ENCODE results near the gene NKD1.

Gene NKD1

DNA sequence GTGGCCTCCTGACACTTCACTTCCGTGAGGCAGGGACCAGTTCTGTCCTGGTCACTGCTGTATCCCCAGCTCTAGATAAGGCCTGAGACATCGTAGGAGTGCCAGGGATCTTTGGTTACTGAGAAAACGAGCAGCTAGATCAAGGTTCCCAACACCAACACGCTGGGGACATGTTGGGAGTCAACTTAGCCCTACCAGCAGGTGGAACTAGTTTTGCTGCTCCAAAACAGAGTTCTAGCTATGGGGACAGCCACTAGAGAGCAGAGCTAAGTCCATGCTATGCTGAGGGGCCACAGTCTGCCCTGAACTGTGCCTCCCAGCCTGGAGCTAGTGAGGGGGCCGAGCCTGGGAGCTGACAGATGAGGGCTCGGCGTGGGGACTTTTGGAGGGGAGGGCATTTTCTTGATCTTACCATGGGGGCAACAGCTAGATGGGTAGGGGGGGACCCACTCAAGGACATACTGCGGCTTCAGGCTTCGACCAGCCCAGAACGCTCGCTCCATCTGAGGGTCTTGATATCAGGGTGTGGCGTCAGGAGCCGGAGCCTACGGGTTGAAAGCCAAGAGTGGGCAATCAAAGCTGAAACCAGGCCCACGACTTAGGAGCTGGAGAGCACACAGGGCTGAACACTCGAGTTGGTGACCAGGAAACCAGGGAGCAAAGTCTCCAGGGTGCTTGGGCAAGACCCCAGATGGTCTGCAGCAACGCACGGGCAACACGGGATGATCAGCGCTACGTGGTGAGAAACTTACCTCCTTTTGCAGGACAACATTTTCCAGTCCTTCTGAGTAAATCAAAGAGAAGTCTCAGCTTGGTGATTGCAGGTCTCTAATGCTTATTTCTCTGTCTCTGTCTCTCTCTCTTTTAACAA lies 119.5 kb downstream of the NKD1 start:
- H3K4me2 ChIP-seq (ENCODE audit: low read length, poor library complexity, severe bottlenecking) = no peak overlapping the region
- H2AK5ac ChIP-seq (ENCODE audit: low read length, severe bottlenecking) = no peak overlapping the region
- no peak overlapping the region for H2BK120ac ChIP-seq (ENCODE audit: low read depth, low read length)
- no peak overlapping the region for H3K27ac ChIP-seq (ENCODE audit: low read length, poor library complexity, severe bottlenecking)
- no peak overlapping the region for H3K14ac ChIP-seq (ENCODE audit: low read length in 2 of 2)
- no peak overlapping the region for H3K4ac ChIP-seq (ENCODE audit: low read depth in 1 of 2, low read length in 2 of 2)
- H3K27me3 ChIP-seq (ENCODE audit: control insufficient read depth in 1 of 2, insufficient read depth in 1 of 2, low read length in 2 of 2) = no peaks in the 10 kb centered on the region
- H2BK5ac ChIP-seq (ENCODE audit: low read depth, low read length, poor library complexity, severe bottlenecking) = no peak overlapping the region
- no peak overlapping the region for H2BK12ac ChIP-seq (ENCODE audit: low read length in 2 of 2)
- H3K4me1 ChIP-seq (ENCODE audit: control insufficient read depth, insufficient read depth, low read depth, low read length) = peaks cover 2% of the 10 kb centered on the region
- no peak overlapping the region for H4K91ac ChIP-seq (ENCODE audit: low read length)
- no peak overlapping the region for H3K4me3 ChIP-seq (ENCODE audit: insufficient read depth in 1 of 2, low read depth in 1 of 2, low read length in 2 of 2)
- DNase-seq = no peak
- H4K8ac ChIP-seq (ENCODE audit: low read length) = no peak overlapping the region
- H3K23ac ChIP-seq (ENCODE audit: low read length in 2 of 2) = no peak overlapping the region
- H3K9me3 ChIP-seq (ENCODE audit: control insufficient read depth, low read length) = peaks cover 13% of the 10 kb centered on the region
- H3K9ac ChIP-seq (ENCODE audit: low read length) = no peak overlapping the region
- H2AFZ ChIP-seq (ENCODE audit: low read depth, low read length) = no peak overlapping the region
- H3K18ac ChIP-seq (ENCODE audit: low read depth in 1 of 2, low read length in 2 of 2) = no peak overlapping the region
- no peaks in the 10 kb centered on the region for H3K79me1 ChIP-seq (replicated peaks; ENCODE audit: low read length, poor library complexity, severe bottlenecking)
- H2BK15ac ChIP-seq (ENCODE audit: low read depth, poor library complexity, severe bottlenecking) = no peak overlapping the region
- H3K36me3 ChIP-seq (ENCODE audit: control insufficient read depth in 1 of 2, insufficient read depth in 2 of 2, low read depth in 1 of 2, low read length in 2 of 2) = no peaks in the 10 kb centered on the region
- 87% methylated on average over 19 of the region's 21 CpGs for WGBS

DNA sequence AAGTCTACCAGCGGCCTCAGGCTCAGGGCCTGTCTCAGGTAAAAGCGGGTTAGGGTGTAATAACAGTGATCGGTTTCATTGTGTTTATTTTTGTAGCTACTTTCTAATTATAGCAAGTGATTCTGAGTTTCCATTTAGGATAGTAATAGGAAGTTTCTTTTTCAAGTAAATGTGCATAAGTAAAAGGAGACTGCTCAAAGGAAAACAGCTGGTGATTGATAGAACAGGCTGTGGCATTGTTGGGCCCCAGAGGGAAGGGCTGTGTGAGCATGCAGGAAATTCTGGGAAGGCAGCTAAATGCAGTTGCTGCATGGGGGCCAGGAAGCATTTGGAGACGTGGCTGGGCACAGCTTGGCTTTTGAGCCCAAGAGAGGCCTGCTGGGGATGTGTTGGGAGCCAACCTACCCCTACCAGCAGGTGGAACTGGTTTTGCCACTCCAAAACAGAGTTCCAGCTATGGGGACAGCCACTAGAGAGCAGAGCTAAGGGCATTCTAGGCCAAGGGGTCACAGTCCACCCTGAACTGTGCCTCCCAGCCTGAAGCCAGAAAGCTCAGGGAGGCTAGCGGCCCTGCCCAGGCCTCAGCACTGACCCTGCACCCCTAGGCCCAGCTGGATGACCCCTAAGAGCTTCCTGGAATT lies 120.3 kb downstream of the NKD1 start:
- Histone ChIP-seq H3K4me3 (ENCODE audit: insufficient read depth in 1 of 2, low read depth in 1 of 2, low read length in 2 of 2) (no peak overlapping the region), H2BK5ac (ENCODE audit: low read depth, low read length, poor library complexity, severe bottlenecking) (no peak overlapping the region), H3K23ac (ENCODE audit: low read length in 2 of 2) (no peak overlapping the region), H2AFZ (ENCODE audit: low read depth, low read length) (no peak overlapping the region), H2BK120ac (ENCODE audit: low read depth, low read length) (no peak overlapping the region), H3K27ac (ENCODE audit: low read length, poor library complexity, severe bottlenecking) (no peak overlapping the region), H4K8ac (ENCODE audit: low read length) (no peak overlapping the region), H2AK5ac (ENCODE audit: low read length, severe bottlenecking) (no peak overlapping the region), H3K27me3 (ENCODE audit: control insufficient read depth in 1 of 2, insufficient read depth in 1 of 2, low read length in 2 of 2) (no peaks in the 10 kb centered on the region), H3K79me1 (replicated peaks; ENCODE audit: low read length, poor library complexity, severe bottlenecking) (no peaks in the 10 kb centered on the region), H3K4me1 (ENCODE audit: control insufficient read depth, insufficient read depth, low read depth, low read length) (peaks cover 2% of the 10 kb centered on the region), H2BK15ac (ENCODE audit: low read depth, poor library complexity, severe bottlenecking) (no peak overlapping the region), H2BK12ac (ENCODE audit: low read length in 2 of 2) (no peak overlapping the region), H3K4ac (ENCODE audit: low read depth in 1 of 2, low read length in 2 of 2) (no peak overlapping the region), H4K91ac (ENCODE audit: low read length) (no peak overlapping the region), H3K9me3 (ENCODE audit: control insufficient read depth, low read length) (peaks cover 20% of the 10 kb centered on the region), H3K14ac (ENCODE audit: low read length in 2 of 2) (no peak overlapping the region), H3K9ac (ENCODE audit: low read length) (no peak overlapping the region), H3K18ac (ENCODE audit: low read depth in 1 of 2, low read length in 2 of 2) (no peak overlapping the region), H3K36me3 (ENCODE audit: control insufficient read depth in 1 of 2, insufficient read depth in 2 of 2, low read depth in 1 of 2, low read length in 2 of 2) (no peaks in the 10 kb centered on the region), H3K4me2 (ENCODE audit: low read length, poor library complexity, severe bottlenecking) (no peak overlapping the region)
- no peak for DNase-seq
- 61% methylated on average over 5 of the region's 5 CpGs for WGBS

DNA sequence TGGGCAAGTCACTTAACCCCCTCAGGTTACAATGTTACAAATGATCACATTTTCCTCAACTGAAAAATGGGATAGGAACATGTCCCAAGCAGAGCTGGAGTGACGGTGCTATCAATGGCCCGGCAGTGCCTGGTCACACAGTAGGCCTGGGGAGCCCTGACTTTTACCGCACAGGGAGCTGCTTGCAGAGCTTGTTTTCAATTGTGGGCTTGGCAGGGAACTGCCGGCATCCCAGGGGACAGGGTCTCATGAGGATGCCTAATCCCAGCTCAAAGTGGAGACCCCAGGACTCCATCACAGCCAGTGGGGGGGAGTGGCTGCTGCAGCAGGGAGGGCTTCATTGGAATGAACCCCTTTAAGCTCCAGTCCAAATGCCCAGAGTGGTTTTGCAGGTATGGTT lies 121.5 kb downstream of the NKD1 start:
- Histone ChIP-seq H3K4me1 (ENCODE audit: control insufficient read depth, insufficient read depth, low read depth, low read length) (peaks cover 2% of the 10 kb centered on the region), H3K14ac (ENCODE audit: low read length in 2 of 2) (no peak overlapping the region)
- 98% methylated on average over 4 of the region's 4 CpGs for WGBS

GRCh38 chr16:50670476-50670875 lies 122.3 kb downstream of the NKD1 start:
- Histone ChIP-seq H3K23ac (ENCODE audit: low read length in 2 of 2) (no peak overlapping the region), H2BK15ac (ENCODE audit: low read depth, poor library complexity, severe bottlenecking) (no peak overlapping the region), H2BK12ac (ENCODE audit: low read length in 2 of 2) (no peak overlapping the region), H4K8ac (ENCODE audit: low read length) (no peak overlapping the region), H4K91ac (ENCODE audit: low read length) (no peak overlapping the region), H2AK5ac (ENCODE audit: low read length, severe bottlenecking) (no peak overlapping the region), H2BK5ac (ENCODE audit: low read depth, low read length, poor library complexity, severe bottlenecking) (no peak overlapping the region), H2AFZ (ENCODE audit: low read depth, low read length) (no peak overlapping the region), H3K4me1 (ENCODE audit: control insufficient read depth, insufficient read depth, low read depth, low read length) (no peaks in the 10 kb centered on the region), H3K18ac (ENCODE audit: low read depth in 1 of 2, low read length in 2 of 2) (no peak overlapping the region), H3K4ac (ENCODE audit: low read depth in 1 of 2, low read length in 2 of 2) (no peak overlapping the region), H3K27ac (ENCODE audit: low read length, poor library complexity, severe bottlenecking) (no peak overlapping the region), H3K27me3 (ENCODE audit: control insufficient read depth in 1 of 2, insufficient read depth in 1 of 2, low read length in 2 of 2) (peaks cover 0 to 7% of the 10 kb centered on the region in 2 experiments), H3K36me3 (ENCODE audit: control insufficient read depth in 1 of 2, insufficient read depth in 2 of 2, low read depth in 1 of 2, low read length in 2 of 2) (no peaks in the 10 kb centered on the region), H3K14ac (ENCODE audit: low read length in 2 of 2) (no peak overlapping the region), H3K9ac (ENCODE audit: low read length) (no peak overlapping the region), H3K79me1 (replicated peaks; ENCODE audit: low read length, poor library complexity, severe bottlenecking) (no peaks in the 10 kb centered on the region), H3K4me3 (ENCODE audit: insufficient read depth in 1 of 2, low read depth in 1 of 2, low read length in 2 of 2) (no peak overlapping the region), H2BK120ac (ENCODE audit: low read depth, low read length) (no peak overlapping the region), H3K9me3 (ENCODE audit: control insufficient read depth, low read length) (peaks cover 24% of the 10 kb centered on the region), H3K4me2 (ENCODE audit: low read length, poor library complexity, severe bottlenecking) (no peak overlapping the region)
- WGBS = 71% methylated on average over 6 of the region's 6 CpGs
- no peak for DNase-seq

More for the DNA sequence above, 121.5 kb downstream of the NKD1 start:
- no peaks in the 10 kb centered on the region for H3K27me3 ChIP-seq (ENCODE audit: control insufficient read depth in 1 of 2, insufficient read depth in 1 of 2, low read length in 2 of 2)
- H3K9me3 ChIP-seq (ENCODE audit: control insufficient read depth, low read length) = peaks cover 24% of the 10 kb centered on the region
- no peak overlapping the region for H2BK5ac ChIP-seq (ENCODE audit: low read depth, low read length, poor library complexity, severe bottlenecking)
- H3K36me3 ChIP-seq (ENCODE audit: control insufficient read depth in 1 of 2, insufficient read depth in 2 of 2, low read depth in 1 of 2, low read length in 2 of 2) = no peaks in the 10 kb centered on the region
- no peak overlapping the region for H2AFZ ChIP-seq (ENCODE audit: low read depth, low read length)
- H3K4me3 ChIP-seq (ENCODE audit: insufficient read depth in 1 of 2, low read depth in 1 of 2, low read length in 2 of 2) = no peak overlapping the region
- H2AK5ac ChIP-seq (ENCODE audit: low read length, severe bottlenecking) = no peak overlapping the region
- H2BK120ac ChIP-seq (ENCODE audit: low read depth, low read length) = no peak overlapping the region
- H3K4me2 ChIP-seq (ENCODE audit: low read length, poor library complexity, severe bottlenecking) = no peak overlapping the region
- H2BK15ac ChIP-seq (ENCODE audit: low read depth, poor library complexity, severe bottlenecking) = no peak overlapping the region
- H3K79me1 ChIP-seq (replicated peaks; ENCODE audit: low read length, poor library complexity, severe bottlenecking) = no peaks in the 10 kb centered on the region
- no peak overlapping the region for H2BK12ac ChIP-seq (ENCODE audit: low read length in 2 of 2)
- H3K4ac ChIP-seq (ENCODE audit: low read depth in 1 of 2, low read length in 2 of 2) = no peak overlapping the region
- no peak overlapping the region for H3K18ac ChIP-seq (ENCODE audit: low read depth in 1 of 2, low read length in 2 of 2)
- H4K91ac ChIP-seq (ENCODE audit: low read length) = no peak overlapping the region
- H3K23ac ChIP-seq (ENCODE audit: low read length in 2 of 2) = no peak overlapping the region
- no peak overlapping the region for H3K9ac ChIP-seq (ENCODE audit: low read length)
- no peak overlapping the region for H4K8ac ChIP-seq (ENCODE audit: low read length)
- no peak for DNase-seq
- no peak overlapping the region for H3K27ac ChIP-seq (ENCODE audit: low read length, poor library complexity, severe bottlenecking)

Measured in mesenchymal stem cell (in vitro differentiated cells and primary cell).